Thoracic aorta (tissue), 2 donors: ENCODE results near the gene IL18RAP. TPM values are rescaled to one million over a fixed set of nuclear protein-coding genes. Genes with fewer than 3 reads are reported as not detected.

Experiments
- ATAC-seq: fragments of 150-250 bp; one replicate; pipeline ENCODE4 v1.8.0; 2017; ENCODE audit warnings: low read depth; ENCODE audit not compliant: insufficient number of reproducible peaks, low FRiP score
- DNase-seq: peaks from one replicate; pipeline ENCODE4 v3.0.0-alpha.2; 2020; ENCODE audit warnings: low spot score
- H3K27ac ChIP-seq, 2 donors: fragments of 200-600 bp; sonication (generic); 1 replicate in 1 of 2; 2 replicates in 1 of 2; pipeline ENCODE4 v1.5.1; 2016; ENCODE audit warnings: mild to moderate bottlenecking in 2 of 2, moderate library complexity in 2 of 2
- H3K27me3 ChIP-seq: fragments of 200-600 bp; sonication (generic); replicated peaks from 2 replicates; pipeline ENCODE4 v1.6.0; 2016; ENCODE audit warnings: mild to moderate bottlenecking; ENCODE audit not compliant: insufficient read depth
- H3K36me3 ChIP-seq: fragments of 200-600 bp; sonication (generic); one replicate; pipeline ENCODE4 v1.5.1; 2016
- H3K4me1 ChIP-seq, 2 donors: fragments of 200-600 bp; sonication (generic); 1 replicate in 1 of 2; 2 replicates in 1 of 2; pipeline versions ENCODE4 v1.5.1 to v1.6.0; 2016; ENCODE audit warnings: low read depth in 2 of 2, mild to moderate bottlenecking in 1 of 2; ENCODE audit not compliant: control insufficient read depth in 1 of 2
- H3K4me3 ChIP-seq: fragments of 200-600 bp; sonication (generic); 2 replicates; pipeline ENCODE4 v1.5.1; 2016; ENCODE audit warnings: mild to moderate bottlenecking
- H3K9me3 ChIP-seq: fragments of 200-600 bp; sonication (generic); 2 replicates; pipeline ENCODE4 v1.5.1; 2016
- total RNA-seq, 2 donors: library from RNA; depleted of rRNA; stranded (reverse); fragments of >200 nt; gene quantifications; one replicate each; pipeline versions ENCODE4 v1.1.0 to v1.2.3, GENCODE V29; 2016
- TF ChIP-seq, protein P1 (sequence below): fragments of 200-600 bp; sonication (generic); IDR thresholded peaks from one replicate; pipeline ENCODE4 v1.5.1; 2019; ENCODE audit warnings: antibody characterized with exemption

The IL18RAP gene
- total RNA-seq, 2 donors from 2014 or later: 1.4 to 32.1 TPM

DNA sequence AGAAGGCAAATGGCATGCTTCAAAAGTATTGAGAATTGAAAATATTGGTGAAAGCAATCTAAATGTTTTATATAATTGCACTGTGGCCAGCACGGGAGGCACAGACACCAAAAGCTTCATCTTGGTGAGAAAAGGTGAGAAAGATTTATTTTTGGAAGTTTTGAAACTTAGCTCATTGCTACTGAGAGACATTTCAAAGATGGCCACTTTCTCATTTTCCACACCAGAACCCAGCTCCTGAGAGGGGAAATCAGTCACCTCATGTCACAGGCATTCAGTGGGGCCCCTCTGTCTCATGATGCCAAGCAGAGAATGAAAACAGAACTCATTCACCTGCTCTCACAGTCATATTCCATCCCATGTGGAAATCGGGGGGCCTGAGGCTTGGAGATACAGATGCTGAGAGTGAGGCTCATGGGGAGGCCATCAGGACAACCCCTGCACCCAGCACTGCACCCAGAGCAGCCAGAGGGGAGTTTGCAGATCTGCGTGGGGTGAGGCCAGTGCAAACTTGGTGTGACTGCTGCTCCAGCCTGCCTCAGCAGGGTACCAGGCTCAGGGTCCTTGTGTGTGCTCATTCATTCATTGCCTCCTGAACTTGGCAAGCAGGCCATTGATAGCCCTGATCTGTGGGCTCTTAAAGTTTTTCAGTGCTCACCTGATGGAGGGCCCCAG, 36.0 kb upstream of the IL18RAP start:
- ATAC-seq (no peak), DNase-seq (no peak)
- peaks cover 10% of the 10 kb centered on the region for H3K9me3 ChIP-seq
- no peaks in the 10 kb centered on the region for H3K4me1 ChIP-seq
- H3K27ac ChIP-seq: no peak overlapping the region
- no peak overlapping the region for H3K4me3 ChIP-seq
- H3K27me3 ChIP-seq: no peaks in the 10 kb centered on the region
- TF ChIP-seq, protein P1, sequence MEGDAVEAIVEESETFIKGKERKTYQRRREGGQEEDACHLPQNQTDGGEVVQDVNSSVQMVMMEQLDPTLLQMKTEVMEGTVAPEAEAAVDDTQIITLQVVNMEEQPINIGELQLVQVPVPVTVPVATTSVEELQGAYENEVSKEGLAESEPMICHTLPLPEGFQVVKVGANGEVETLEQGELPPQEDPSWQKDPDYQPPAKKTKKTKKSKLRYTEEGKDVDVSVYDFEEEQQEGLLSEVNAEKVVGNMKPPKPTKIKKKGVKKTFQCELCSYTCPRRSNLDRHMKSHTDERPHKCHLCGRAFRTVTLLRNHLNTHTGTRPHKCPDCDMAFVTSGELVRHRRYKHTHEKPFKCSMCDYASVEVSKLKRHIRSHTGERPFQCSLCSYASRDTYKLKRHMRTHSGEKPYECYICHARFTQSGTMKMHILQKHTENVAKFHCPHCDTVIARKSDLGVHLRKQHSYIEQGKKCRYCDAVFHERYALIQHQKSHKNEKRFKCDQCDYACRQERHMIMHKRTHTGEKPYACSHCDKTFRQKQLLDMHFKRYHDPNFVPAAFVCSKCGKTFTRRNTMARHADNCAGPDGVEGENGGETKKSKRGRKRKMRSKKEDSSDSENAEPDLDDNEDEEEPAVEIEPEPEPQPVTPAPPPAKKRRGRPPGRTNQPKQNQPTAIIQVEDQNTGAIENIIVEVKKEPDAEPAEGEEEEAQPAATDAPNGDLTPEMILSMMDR: no peak
- no peaks in the 10 kb centered on the region for H3K36me3 ChIP-seq

DNA sequence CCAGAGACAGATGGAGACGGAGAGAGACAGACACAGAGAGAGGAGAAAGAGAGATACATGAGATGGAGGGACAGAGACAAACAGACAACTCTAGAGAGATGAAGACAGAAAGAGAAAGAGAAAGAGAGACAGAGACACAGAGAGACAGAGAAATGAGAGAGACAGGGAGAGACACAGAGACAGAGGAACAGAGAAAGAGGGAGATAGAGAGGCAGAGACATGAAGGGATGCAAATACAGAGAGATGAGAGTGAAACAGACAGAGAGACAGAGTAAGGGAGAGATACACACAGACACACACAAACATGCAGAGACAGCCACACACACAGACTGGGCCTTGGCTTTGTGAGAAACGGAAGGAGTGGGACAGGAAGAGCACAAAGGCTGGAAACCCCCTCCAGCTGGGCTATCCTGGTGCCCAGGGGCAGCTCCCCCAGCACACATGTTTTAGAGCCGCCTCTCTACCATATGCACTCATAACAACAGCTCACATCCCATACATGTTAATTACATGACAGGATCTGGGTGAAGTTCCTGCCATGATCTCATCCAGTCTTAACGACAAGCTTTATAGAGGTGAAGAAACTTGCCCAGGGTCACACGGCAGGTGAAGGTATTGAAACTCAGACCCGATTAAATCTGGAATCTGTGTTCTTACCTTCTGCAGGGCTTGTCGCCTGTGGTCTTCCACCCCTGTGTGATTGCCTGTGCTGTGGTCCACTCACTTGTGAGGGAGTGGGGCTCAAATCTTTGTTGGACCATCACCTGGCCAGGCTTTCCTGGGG, 35.0 kb upstream of the IL18RAP start:
- ATAC-seq (no peak), DNase-seq (no peak)
- no peak overlapping the region for H3K4me3 ChIP-seq
- H3K27ac ChIP-seq: no peak overlapping the region
- H3K27me3 ChIP-seq: no peaks in the 10 kb centered on the region
- TF ChIP-seq, protein P1: no peak
- H3K9me3 ChIP-seq: peaks cover 10% of the 10 kb centered on the region
- no peaks in the 10 kb centered on the region for H3K36me3 ChIP-seq
- H3K4me1 ChIP-seq: no peaks in the 10 kb centered on the region

DNA sequence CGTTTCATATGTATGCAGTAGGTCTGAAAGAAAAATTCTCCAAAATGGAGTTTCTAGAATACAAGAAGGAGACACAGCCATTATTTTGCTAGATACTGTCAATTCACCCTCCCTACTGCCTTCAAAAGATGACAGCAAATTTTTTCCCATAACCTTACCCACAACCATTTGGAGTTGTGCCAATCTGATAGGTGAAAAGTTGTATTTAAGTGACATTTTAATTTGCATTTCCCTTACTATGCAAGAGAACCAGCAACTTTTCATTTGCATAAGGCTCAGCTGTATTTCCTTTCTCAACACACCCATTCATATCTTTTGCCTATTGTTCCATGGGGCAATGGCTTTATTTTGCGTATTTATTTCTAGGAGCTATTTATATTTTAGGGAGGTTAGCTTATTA, 31.4 kb upstream of the IL18RAP start:
- H3K36me3 ChIP-seq: no peaks in the 10 kb centered on the region
- no peaks in the 10 kb centered on the region for H3K4me1 ChIP-seq
- H3K27me3 ChIP-seq: no peaks in the 10 kb centered on the region
- H3K4me3 ChIP-seq: no peak overlapping the region
- TF ChIP-seq, protein P1: no peak
- ATAC-seq (no peak), DNase-seq (no peak)
- no peak overlapping the region for H3K27ac ChIP-seq
- H3K9me3 ChIP-seq: no peaks in the 10 kb centered on the region

DNA sequence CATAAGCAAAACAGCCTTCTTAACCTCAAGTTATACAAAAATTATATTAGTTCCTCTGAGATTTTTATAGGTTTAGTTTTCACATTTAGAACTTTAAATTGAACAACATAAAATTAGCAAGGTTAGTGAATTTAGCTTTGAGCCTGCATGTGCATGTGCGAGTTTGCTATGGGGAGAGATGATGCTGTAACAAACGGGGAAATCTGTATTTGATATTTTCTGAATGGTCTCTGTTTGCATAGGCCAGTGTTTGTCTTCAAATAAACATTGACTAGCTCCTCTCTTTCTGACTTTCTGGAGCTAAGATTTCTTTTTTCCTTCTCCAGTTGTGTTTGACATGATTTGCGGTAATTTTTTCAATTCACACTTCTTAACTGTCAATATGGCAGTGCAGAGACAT, 30.9 kb upstream of the IL18RAP start:
- no peak for ATAC-seq

DNA sequence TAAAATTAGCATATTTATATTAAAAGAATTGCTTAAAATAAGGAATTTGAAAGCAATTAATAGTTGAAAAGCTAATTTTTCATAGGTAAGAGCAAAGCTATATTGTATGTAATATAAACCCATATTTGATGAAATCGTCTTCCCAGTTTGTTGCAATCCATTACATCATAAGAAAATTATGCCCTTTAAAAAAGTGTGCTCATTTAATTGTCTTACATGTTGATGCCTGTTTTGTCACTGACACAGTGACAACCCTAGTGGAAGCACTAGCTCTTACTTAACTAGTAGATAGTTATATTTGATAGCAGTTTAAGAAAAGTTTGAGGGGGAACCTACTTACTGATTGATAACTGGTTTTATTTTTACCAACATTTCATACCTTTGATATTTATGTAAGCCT, 30.0 kb upstream of the IL18RAP start:
- no peaks in the 10 kb centered on the region for H3K4me1 ChIP-seq
- no peaks in the 10 kb centered on the region for H3K27me3 ChIP-seq
- H3K9me3 ChIP-seq: no peaks in the 10 kb centered on the region
- no peak for ATAC-seq
- no peaks in the 10 kb centered on the region for H3K36me3 ChIP-seq
- no peak overlapping the region for H3K4me3 ChIP-seq
- TF ChIP-seq, protein P1: no peak
- DNase-seq: no peak
- no peak overlapping the region for H3K27ac ChIP-seq

More for the DNA sequence above, 30.9 kb upstream of the IL18RAP start:
- DNase-seq: no peak
- H3K4me3 ChIP-seq: no peak overlapping the region
- no peaks in the 10 kb centered on the region for H3K4me1 ChIP-seq
- no peaks in the 10 kb centered on the region for H3K36me3 ChIP-seq
- no peak overlapping the region for H3K27ac ChIP-seq
- TF ChIP-seq, protein P1: no peak
- H3K9me3 ChIP-seq: no peaks in the 10 kb centered on the region
- H3K27me3 ChIP-seq: no peaks in the 10 kb centered on the region
